Mesendoderm (in vitro differentiated cells): ENCODE results near the gene KCNAB3.

Experiments used
- DNase-seq: peaks from one replicate; pipeline ENCODE4 v3.0.0; 2013
- H2AK5ac ChIP-seq: 2 replicates; pipeline ENCODE4 v1.6.1; 2013; ENCODE audit warnings: low read length, inconsistent platforms
- H2BK120ac ChIP-seq: 2 replicates; pipeline ENCODE4 v1.6.1; 2013; ENCODE audit warnings: low read depth, mild to moderate bottlenecking, low read length, moderate library complexity, mixed read lengths
- H2BK15ac ChIP-seq: replicated peaks from 2 replicates; pipeline ENCODE4 v1.6.1; 2013; ENCODE audit warnings: low read depth, mild to moderate bottlenecking, moderate library complexity
- H2BK5ac ChIP-seq: 2 replicates; pipeline ENCODE4 v1.6.1; 2013; ENCODE audit warnings: low read length, inconsistent platforms
- H3K18ac ChIP-seq: 2 replicates; pipeline ENCODE4 v1.6.1; 2013; ENCODE audit warnings: mild to moderate bottlenecking, low read length, mixed read lengths
- H3K23ac ChIP-seq: one replicate; pipeline ENCODE4 v1.6.1; 2013; ENCODE audit warnings: low read length
- H3K27ac ChIP-seq: 2 replicates; pipeline ENCODE4 v1.5.1; 2013; ENCODE audit warnings: low read depth, mild to moderate bottlenecking, inconsistent platforms, low read length, moderate library complexity
- H3K27me3 ChIP-seq: 2 replicates; pipeline ENCODE4 v1.6.1; 2013; ENCODE audit warnings: low read length, control low read depth, mild to moderate bottlenecking, inconsistent platforms; ENCODE audit not compliant: insufficient read depth, poor library complexity
- H3K36me3 ChIP-seq: 2 replicates; pipeline ENCODE4 v1.6.1; 2013; ENCODE audit warnings: low read length, inconsistent platforms; ENCODE audit not compliant: control insufficient read depth, insufficient read depth
- H3K4ac ChIP-seq: one replicate; pipeline ENCODE4 v1.6.1; 2013; ENCODE audit warnings: low read depth, mild to moderate bottlenecking, low read length, moderate library complexity
- H3K4me1 ChIP-seq: 2 replicates; pipeline ENCODE4 v1.6.1; 2013; ENCODE audit warnings: low read depth, low read length, inconsistent platforms; ENCODE audit not compliant: control insufficient read depth
- H3K4me2 ChIP-seq: 2 replicates; pipeline ENCODE4 v1.6.1; 2013; ENCODE audit warnings: low read length
- H3K4me3 ChIP-seq: 2 replicates; pipeline ENCODE4 v1.5.1; 2013; ENCODE audit warnings: mild to moderate bottlenecking, low read length
- H3K56ac ChIP-seq: one replicate; pipeline ENCODE4 v1.6.1; 2013; ENCODE audit warnings: low read length
- H3K79me1 ChIP-seq: 2 replicates; pipeline ENCODE4 v1.6.1; 2013; ENCODE audit warnings: low read length, inconsistent platforms
- H3K79me2 ChIP-seq: 2 replicates; pipeline ENCODE4 v1.6.1; 2013; ENCODE audit warnings: mild to moderate bottlenecking, low read length; ENCODE audit not compliant: control insufficient read depth, insufficient read depth
- H3K9ac ChIP-seq: 2 replicates; pipeline ENCODE4 v1.6.1; 2013; ENCODE audit warnings: low read length, inconsistent platforms
- H4K5ac ChIP-seq: one replicate; pipeline ENCODE4 v1.6.1; 2013; ENCODE audit warnings: low read length
- H4K8ac ChIP-seq: one replicate; pipeline ENCODE4 v1.6.1; 2013; ENCODE audit warnings: low read depth, mild to moderate bottlenecking, control low read depth, low read length, moderate library complexity
- WGBS: extraction: QIAGEN DNeasy Blood & Tissue Kit; methylation state at CpG from one replicate; pipeline ENCODE4 v1.1.7; 2013; ENCODE audit warnings: low lambda C conversion rate, missing lambda C conversion rate; ENCODE audit not compliant: insufficient coverage; ENCODE audit errors: extremely low coverage; 5-methylcytosine and 5-hydroxymethylcytosine counted together

Gene KCNAB3

DNA sequence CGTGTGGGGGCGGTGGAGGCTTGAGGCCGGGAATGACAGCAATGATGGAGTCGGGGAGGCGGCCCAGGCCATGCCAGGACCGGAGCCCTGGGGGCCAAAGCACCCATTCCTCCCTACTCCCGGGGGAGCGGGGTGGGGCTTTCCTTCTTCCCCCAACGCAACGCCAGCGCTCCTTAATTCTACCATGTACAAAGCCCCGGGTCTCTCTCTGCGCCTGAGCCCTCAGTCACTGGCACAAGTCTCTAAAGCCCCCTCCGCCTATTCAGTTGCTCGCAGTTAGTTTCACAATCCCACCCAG, 13.3 kb downstream of the KCNAB3 start:
- no peaks in the 10 kb centered on the region for H3K79me2 ChIP-seq
- no peak overlapping the region for H2AK5ac ChIP-seq
- no peak overlapping the region for H4K5ac ChIP-seq
- no peak overlapping the region for H3K27ac ChIP-seq
- H2BK5ac ChIP-seq, result no peak overlapping the region
- H3K18ac ChIP-seq, result no peak overlapping the region
- WGBS, result no CpG with 5 or more reads among the region's 15 CpGs
- H3K36me3 ChIP-seq, result no peaks in the 10 kb centered on the region
- no peak overlapping the region for H2BK15ac ChIP-seq
- peaks cover 12% of the 10 kb centered on the region for H3K27me3 ChIP-seq
- no peak overlapping the region for H3K4me2 ChIP-seq
- H3K4me1 ChIP-seq, result no peaks in the 10 kb centered on the region
- no peak for DNase-seq
- no peak overlapping the region for H2BK120ac ChIP-seq
- peak overlapping the region; percentile 94 for H3K56ac ChIP-seq
- no peaks in the 10 kb centered on the region for H3K79me1 ChIP-seq
- no peak overlapping the region for H3K23ac ChIP-seq
- H4K8ac ChIP-seq, result no peak overlapping the region
- no peak overlapping the region for H3K9ac ChIP-seq
- H3K4ac ChIP-seq, result no peak overlapping the region
- no peak overlapping the region for H3K4me3 ChIP-seq

- Histone ChIP-seq H3K23ac (no peak within 1 kb of the TSS), H3K9ac (peak within 1 kb of the TSS; percentile 71), H2BK120ac (no peak within 1 kb of the TSS), H3K79me1 (no peaks in the 10 kb centered on the region), H3K4me3 (peak within 1 kb of the TSS; percentile 57), H3K4me1 (no peaks in the 10 kb centered on the region), H3K79me2 (no peaks in the 10 kb centered on the region), H3K27ac (no peak within 1 kb of the TSS), H4K5ac (no peak within 1 kb of the TSS), H3K18ac (peak within 1 kb of the TSS; percentile 20), H3K36me3 (no peaks in the 10 kb centered on the region), H2BK5ac (no peak within 1 kb of the TSS), H4K8ac (no peak within 1 kb of the TSS), H3K4ac (no peak within 1 kb of the TSS), H3K56ac (peak within 1 kb of the TSS; percentile 94), H3K27me3 (peaks cover 12% of the 10 kb centered on the region), H2BK15ac (no peak within 1 kb of the TSS), H3K4me2 (peak within 1 kb of the TSS; percentile 88), H2AK5ac (no peak within 1 kb of the TSS)
- DNase-seq, result peak; percentile 93
- no CpG with 5 or more reads among the region's 100 CpGs for WGBS
Measured at GRCh38 chr17:7915611-7916384, 13.9 kb downstream of the KCNAB3 start, which contains the start of gene RNF227. RNF227 (minus strand) TSS chr17:7916289; CDS start chr17:7916195, 94 bp downstream.

DNA sequence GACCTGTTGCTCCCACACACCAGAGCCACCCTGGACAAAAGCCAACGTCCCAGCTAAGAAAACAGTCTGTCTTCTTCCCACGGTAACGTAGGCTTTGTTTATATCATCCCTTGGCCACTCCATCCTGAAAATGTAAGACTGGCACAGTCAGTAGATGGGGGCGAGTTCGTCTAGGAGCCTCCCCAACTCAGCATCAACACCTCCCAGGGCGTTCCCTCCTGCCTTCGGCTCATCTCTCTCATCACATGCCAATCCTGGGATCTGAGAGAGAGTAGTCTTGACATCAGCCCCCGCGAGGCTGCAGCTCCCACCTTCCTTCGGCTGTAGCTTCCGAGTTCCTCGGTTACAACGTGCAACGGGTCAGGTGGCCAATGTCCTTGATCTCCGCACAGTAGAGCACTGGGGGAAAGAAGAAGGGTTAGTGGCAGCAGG, 14.5 kb downstream of the KCNAB3 start:
- no peak overlapping the region for H4K8ac ChIP-seq
- H3K18ac ChIP-seq, result no peak overlapping the region
- H3K4ac ChIP-seq, result no peak overlapping the region
- H3K23ac ChIP-seq, result no peak overlapping the region
- H3K27ac ChIP-seq, result no peak overlapping the region
- H2AK5ac ChIP-seq, result no peak overlapping the region
- DNase-seq, result no peak
- H3K4me3 ChIP-seq, result no peak overlapping the region
- no peak overlapping the region for H2BK15ac ChIP-seq
- H3K4me1 ChIP-seq, result no peaks in the 10 kb centered on the region
- H4K5ac ChIP-seq, result no peak overlapping the region
- no CpG with 5 or more reads among the region's 15 CpGs for WGBS
- no peaks in the 10 kb centered on the region for H3K79me2 ChIP-seq
- peaks cover 2% of the 10 kb centered on the region for H3K36me3 ChIP-seq
- no peaks in the 10 kb centered on the region for H3K79me1 ChIP-seq
- peak overlapping the region; percentile 94 for H3K56ac ChIP-seq
- peaks cover 10% of the 10 kb centered on the region for H3K27me3 ChIP-seq
- no peak overlapping the region for H3K9ac ChIP-seq
- peak overlapping the region; percentile 88 for H3K4me2 ChIP-seq
- no peak overlapping the region for H2BK5ac ChIP-seq
- H2BK120ac ChIP-seq, result no peak overlapping the region

DNA sequence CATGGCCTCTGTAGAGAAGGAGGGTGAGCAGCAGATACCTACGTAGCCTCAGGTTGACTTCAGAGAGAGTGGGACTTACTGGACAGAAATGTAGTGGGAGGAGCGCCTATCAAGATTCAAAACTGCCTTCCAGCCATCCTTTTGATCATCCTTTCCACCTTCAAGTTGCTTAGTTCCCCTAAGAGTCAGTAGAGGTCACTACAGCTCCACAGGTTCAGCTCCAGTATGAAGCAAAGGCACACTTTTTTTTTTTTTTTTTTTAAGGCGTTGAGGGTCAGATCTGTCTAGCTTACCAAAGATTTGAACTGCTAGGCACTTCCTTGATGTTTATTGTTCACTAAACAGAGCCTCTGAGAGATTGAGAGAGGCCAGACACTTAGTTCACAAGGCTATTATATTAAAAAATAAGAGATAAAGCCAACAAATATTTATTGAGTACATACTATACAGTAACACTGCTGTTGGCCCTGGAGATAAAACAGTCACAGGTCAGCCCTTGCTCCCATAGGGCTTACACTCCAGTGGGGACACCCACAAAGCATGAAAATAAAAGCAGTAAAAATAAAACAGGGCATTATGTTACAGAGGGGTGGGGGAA, 16.6 kb downstream of the KCNAB3 start:
- Histone ChIP-seq H2BK15ac (no peak overlapping the region), H3K4me2 (no peak overlapping the region), H3K27me3 (peaks cover 10% of the 10 kb centered on the region), H3K4me3 (no peak overlapping the region), H2BK5ac (no peak overlapping the region), H4K8ac (no peak overlapping the region), H3K36me3 (peaks cover 6% of the 10 kb centered on the region), H3K4me1 (no peaks in the 10 kb centered on the region), H2AK5ac (no peak overlapping the region), H3K23ac (no peak overlapping the region), H2BK120ac (no peak overlapping the region), H3K4ac (no peak overlapping the region), H4K5ac (no peak overlapping the region), H3K79me1 (no peaks in the 10 kb centered on the region), H3K27ac (no peak overlapping the region), H3K56ac (no peak overlapping the region), H3K79me2 (no peaks in the 10 kb centered on the region), H3K18ac (no peak overlapping the region), H3K9ac (no peak overlapping the region)
- no CpG with 5 or more reads among the region's 3 CpGs for WGBS
- DNase-seq, result peak; percentile 87

DNA sequence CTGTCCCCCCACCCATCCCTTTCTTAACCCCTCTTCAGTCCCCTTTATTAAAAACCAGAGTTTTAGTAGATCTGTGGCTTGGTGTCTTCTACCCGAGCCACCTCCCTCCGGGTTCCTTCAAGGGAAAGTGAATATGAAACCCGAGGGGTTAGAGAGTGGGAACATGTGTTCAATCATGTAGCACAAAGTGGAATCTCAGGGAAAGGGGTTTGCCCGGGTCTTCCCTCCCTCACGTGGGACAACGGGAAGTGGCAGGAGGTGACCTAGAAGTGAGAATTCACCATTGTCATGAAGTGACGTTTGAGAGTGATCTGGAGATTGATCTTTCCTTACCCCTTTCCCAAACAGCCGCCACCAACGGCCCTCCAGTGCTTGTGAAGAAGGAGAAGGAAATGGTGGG, 18.5 kb downstream of the KCNAB3 start:
- H3K9ac ChIP-seq, result no peak overlapping the region
- H2BK15ac ChIP-seq, result no peak overlapping the region
- no peak for DNase-seq
- H2BK120ac ChIP-seq, result no peak overlapping the region
- no peak overlapping the region for H3K56ac ChIP-seq
- no peak overlapping the region for H4K8ac ChIP-seq
- H3K4ac ChIP-seq, result no peak overlapping the region
- H3K36me3 ChIP-seq, result peaks cover 6% of the 10 kb centered on the region
- H3K4me1 ChIP-seq, result no peaks in the 10 kb centered on the region
- no peak overlapping the region for H4K5ac ChIP-seq
- H2BK5ac ChIP-seq, result no peak overlapping the region
- H3K4me3 ChIP-seq, result no peak overlapping the region
- no CpG with 5 or more reads among the region's 9 CpGs for WGBS
- H3K18ac ChIP-seq, result no peak overlapping the region
- H3K4me2 ChIP-seq, result no peak overlapping the region
- no peaks in the 10 kb centered on the region for H3K79me1 ChIP-seq
- no peak overlapping the region for H3K23ac ChIP-seq
- H2AK5ac ChIP-seq, result no peak overlapping the region
- H3K27ac ChIP-seq, result no peak overlapping the region
- peaks cover 4% of the 10 kb centered on the region for H3K27me3 ChIP-seq
- H3K79me2 ChIP-seq, result no peaks in the 10 kb centered on the region
